HG03521 (cell line): ENCODE measurements around the gene ZSCAN10.
A peak's percentile ranks its signal among the peaks of the same experiment; 100 is the strongest.

Experiments
- ATAC-seq: cut with Tn5 transposase; IDR thresholded peaks from one replicate; pipeline ENCODE4 v1.9.1; 2021; ENCODE audit warnings: mild to moderate bottlenecking, moderate library complexity; ENCODE audit not compliant: unreplicated experiment

ZSCAN10 gene

GRCh38 chr16:3134338-3135125 lies 35.4 kb upstream of the ZSCAN10 start, which contains the start of gene ZNF213:
TSS of gene ZNF213 (plus strand) at chr16:3135029. CDS start at chr16:3137281, 2,252 bp downstream.
- ATAC-seq: peak; percentile 90

GRCh38 chr16:3133844-3134243 lies 34.8 kb upstream of the ZSCAN10 start:
- no peak for ATAC-seq

- no peak for ATAC-seq
Measured at GRCh38 chr16:3131755-3132377, 32.8 kb upstream of the ZSCAN10 start.

GRCh38 chr16:3129137-3130131 lies 30.3 kb upstream of the ZSCAN10 start:
- no peak for ATAC-seq

- ATAC-seq: no peak
Measured at GRCh38 chr16:3127745-3128144, 28.7 kb upstream of the ZSCAN10 start.

GRCh38 chr16:3123986-3124886 lies 25.1 kb upstream of the ZSCAN10 start:
- ATAC-seq: peak; percentile 88

- no peak for ATAC-seq
Measured at GRCh38 chr16:3122926-3123570, 24.0 kb upstream of the ZSCAN10 start.

GRCh38 chr16:3121851-3122467 lies 22.9 kb upstream of the ZSCAN10 start:
- no peak for ATAC-seq

- no peak for ATAC-seq
Measured at GRCh38 chr16:3120435-3120834, 21.3 kb upstream of the ZSCAN10 start.

- ATAC-seq: no peak
Measured at GRCh38 chr16:3119701-3120408, 20.8 kb upstream of the ZSCAN10 start.

GRCh38 chr16:3119286-3119685 lies 20.2 kb upstream of the ZSCAN10 start:
- ATAC-seq: no peak

- no peak for ATAC-seq
Measured at GRCh38 chr16:3118846-3119245, 19.8 kb upstream of the ZSCAN10 start.

- ATAC-seq: no peak
Measured at GRCh38 chr16:3118204-3118790, 19.2 kb upstream of the ZSCAN10 start.

GRCh38 chr16:3115561-3115960 lies 16.5 kb upstream of the ZSCAN10 start:
- no peak for ATAC-seq

- ATAC-seq: no peak
Measured at GRCh38 chr16:3115003-3115402, 15.9 kb upstream of the ZSCAN10 start.

- ATAC-seq: no peak
Measured at GRCh38 chr16:3113765-3114479, 14.8 kb upstream of the ZSCAN10 start.

GRCh38 chr16:3112881-3113574 lies 13.9 kb upstream of the ZSCAN10 start:
- no peak for ATAC-seq
